HepG2 (cell line): Measurements from ENCODE around the gene ZBTB18. TPM values are rescaled to one million over a fixed set of nuclear protein-coding genes. Genes with fewer than 3 reads are reported as not detected.
A peak's percentile ranks its signal among the peaks of the same experiment; 100 is the strongest.

Source experiments
- BRCA1 ChIP-seq: sonication (generic); formaldehyde crosslinking; IDR thresholded peaks from 2 replicates; pipeline ENCODE4 v1.4.0; 2020; ENCODE audit warnings: missing genetic modification reagents
- GLMP ChIP-seq: sonication (generic); formaldehyde crosslinking; IDR thresholded peaks from 2 replicates; pipeline ENCODE4 v1.9.0; 2021; ENCODE audit warnings: missing genetic modification reagents, mild to moderate bottlenecking, borderline replicate concordance
- IKZF5 ChIP-seq: IDR thresholded peaks from 2 replicates; pipeline ENCODE4 v1.6.1; 2018; ENCODE audit warnings: missing genetic modification reagents, mild to moderate bottlenecking, missing compliant biosample characterization
- JDP2 ChIP-seq: sonication (generic); formaldehyde crosslinking; IDR thresholded peaks from 2 replicates; pipeline ENCODE4 v1.8.1; 2022; ENCODE audit warnings: missing genetic modification reagents, borderline replicate concordance
- KLF13 ChIP-seq: sonication (generic); formaldehyde crosslinking; IDR thresholded peaks from 2 replicates; pipeline ENCODE4 v1.4.0; 2020; ENCODE audit warnings: mild to moderate bottlenecking, missing genetic modification reagents
- LCORL ChIP-seq, 2 experiments: fragments of 450-650 bp in 1 of 2; sonication (generic) in 1 of 2; formaldehyde crosslinking in 1 of 2; IDR thresholded peaks; 2 replicates each; pipeline versions ENCODE4 v1.5.0 to v1.6.1; 2017 to 2020; ENCODE audit warnings: antibody characterized with exemption in 1 of 2, missing genetic modification reagents in 1 of 2
- MAF1 ChIP-seq: sonication (generic); formaldehyde crosslinking; IDR thresholded peaks from 2 replicates; pipeline ENCODE4 v1.5.0; 2020; ENCODE audit warnings: missing genetic modification reagents, borderline replicate concordance
- NONO ChIP-seq, 2 experiments: fragments of 450-650 bp in 1 of 2; sonication (generic) in 1 of 2; formaldehyde crosslinking in 1 of 2; IDR thresholded peaks in 1 of 2; conservative IDR thresholded peaks in 1 of 2; 2 replicates each; pipeline versions ENCODE4 v1.6.1 to v1.8.0; 2017 to 2022; ENCODE audit warnings: mild to moderate bottlenecking in 1 of 2, missing genetic modification reagents in 1 of 2, moderate library complexity in 1 of 2
- NR1H2 ChIP-seq: sonication (generic); formaldehyde crosslinking; IDR thresholded peaks from 2 replicates; pipeline ENCODE4 v1.8.1; 2022; ENCODE audit warnings: low read depth, missing genetic modification reagents, borderline replicate concordance
- NR2F1 ChIP-seq, 2 experiments: fragments of 450-650 bp in 1 of 2; formaldehyde crosslinking in 1 of 2; IDR thresholded peaks; 2 replicates each; pipeline versions ENCODE4 v1.5.0 to v1.6.1; 2016 to 2020; ENCODE audit warnings: mild to moderate bottlenecking in 1 of 2, missing compliant biosample characterization in 1 of 2, missing genetic modification reagents in 1 of 2, moderate library complexity in 1 of 2
- PAX8 ChIP-seq: sonication (generic); formaldehyde crosslinking; IDR thresholded peaks from 2 replicates; pipeline ENCODE4 v1.8.0; 2022; ENCODE audit warnings: mild to moderate bottlenecking, missing genetic modification reagents, borderline replicate concordance
- RARA ChIP-seq: IDR thresholded peaks from 2 replicates; pipeline ENCODE4 v1.6.1; 2016; ENCODE audit warnings: missing genetic modification reagents, missing compliant biosample characterization
- SOX6 ChIP-seq, 2 experiments: fragments of 450-650 bp in 1 of 2; sonication (generic) in 1 of 2; formaldehyde crosslinking in 1 of 2; IDR thresholded peaks; 2 replicates each; pipeline versions ENCODE4 v1.4.0 to v1.6.1; 2017 to 2020; ENCODE audit warnings: antibody characterized with exemption in 1 of 2, mild to moderate bottlenecking in 1 of 2, missing genetic modification reagents in 1 of 2
- ZBTB7B ChIP-seq: sonication (generic); formaldehyde crosslinking; IDR thresholded peaks from 2 replicates; pipeline ENCODE4 v1.4.0; 2020; ENCODE audit warnings: missing genetic modification reagents
- ZMYM3 ChIP-seq: sonication (generic); formaldehyde crosslinking; IDR thresholded peaks from 2 replicates; pipeline ENCODE4 v1.5.1; 2020; ENCODE audit warnings: mild to moderate bottlenecking, missing genetic modification reagents
- ZNF513 ChIP-seq: sonication (generic); formaldehyde crosslinking; conservative IDR thresholded peaks from 2 replicates; pipeline ENCODE4 v1.5.0; 2020; ENCODE audit warnings: missing genetic modification reagents
- ZNF629 ChIP-seq: sonication (generic); formaldehyde crosslinking; conservative IDR thresholded peaks from 2 replicates; pipeline ENCODE4 v1.5.0; 2020; ENCODE audit warnings: missing genetic modification reagents
- ZNF737 ChIP-seq: sonication (generic); formaldehyde crosslinking; IDR thresholded peaks from 2 replicates; pipeline ENCODE4 v1.5.0; 2020; ENCODE audit warnings: missing genetic modification reagents, mild to moderate bottlenecking, borderline replicate concordance
- ZNF792 ChIP-seq: IDR thresholded peaks from 2 replicates; pipeline ENCODE4 v1.6.1; 2016
- ZNF879 ChIP-seq: sonication (generic); formaldehyde crosslinking; IDR thresholded peaks from 2 replicates; pipeline ENCODE4 v1.8.1; 2023; ENCODE audit warnings: missing genetic modification reagents
- ZZZ3 ChIP-seq: sonication (generic); formaldehyde crosslinking; IDR thresholded peaks from 2 replicates; pipeline ENCODE4 v1.4.0; 2020; ENCODE audit warnings: missing genetic modification reagents, mild to moderate bottlenecking, borderline replicate concordance
- polyA plus RNA-seq, 8 experiments: library from polyadenylated mRNA; depleted of rRNA in 3 of 8; stranded (reverse) in 7 of 8; unstranded in 1 of 8; fragments of >200 nt; fragmentation: Illumina TruSeq in 4 of 8; extraction: Trizol in 4 of 8; gene quantifications; 2 replicates each; pipeline versions ENCODE4 v1.2.1 to v1.2.3, GENCODE V29; 2011 to 2016; ENCODE audit warnings: low read depth in 4 of 8, missing spikeins in 1 of 8, mixed read lengths in 1 of 8; ENCODE audit not compliant: insufficient read depth in 1 of 8
- total RNA-seq, 5 experiments: library from RNA; depleted of rRNA; stranded (reverse); fragments of >200 nt; fragmentation: Illumina TruSeq; extraction: Trizol; gene quantifications; 2 replicates each; pipeline ENCODE4 v1.2.3, GENCODE V29; 2016; ENCODE audit warnings: low read depth in 1 of 5

ZBTB18 gene
- total and polyA plus RNA-seq, 2 of the 13 experiments (the other 11 are each of a cell fraction or from before 2014, with no cell fraction given) = 3.1 to 4.3 TPM

- TF ChIP-seq IKZF5 (CRISPR knock-in tag) = no peak
- no peak for TF ChIP-seq SOX6 (IDR thresholded peaks at IDR 0.05)
- peak; percentile 13; the same call in 1 of the 2 replicates for TF ChIP-seq SOX6 (CRISPR knock-in tag; IDR thresholded peaks at IDR 0.05)
- no peak for TF ChIP-seq ZNF879 (CRISPR knock-in tag)
- 0 out of 4 replicates have a peak, but pooled peaks of 1 of the 2 experiments have one; percentile 6 for TF ChIP-seq NR2F1 (CRISPR knock-in tag; IDR thresholded peaks at IDR 0.05)
- no peak for TF ChIP-seq LCORL (IDR thresholded peaks at IDR 0.05)
- peak; percentile 35; the same call in 1 of the 2 replicates for TF ChIP-seq LCORL (CRISPR knock-in tag; IDR thresholded peaks at IDR 0.05)
- TF ChIP-seq NR1H2 (CRISPR knock-in tag) = no peak
- no peak for TF ChIP-seq ZNF737 (CRISPR knock-in tag)
- no peak for TF ChIP-seq ZNF792
- TF ChIP-seq KLF13 = no peak
- TF ChIP-seq GLMP (CRISPR knock-in tag) = no peak
- TF ChIP-seq BRCA1 (CRISPR knock-in tag) = no peak
- TF ChIP-seq ZZZ3 (CRISPR knock-in tag) = no peak
- TF ChIP-seq ZMYM3 (CRISPR knock-in tag) = 0 out of 2 replicates have a peak, but pooled peaks have one; percentile 23
- no peak for TF ChIP-seq ZBTB7B (CRISPR knock-in tag)
- 0 out of 2 replicates have a peak, but pooled peaks have one; percentile 23 for TF ChIP-seq RARA (CRISPR knock-in tag)
- TF ChIP-seq ZNF629 (CRISPR knock-in tag) = 0 out of 2 replicates have a peak, but pooled peaks have one; percentile 25
- TF ChIP-seq NONO (IDR thresholded peaks at IDR 0.05) = no peak
- no peak for TF ChIP-seq NONO (CRISPR knock-in tag; conservative IDR thresholded peaks at IDR 0.05)
- no peak for TF ChIP-seq ZNF513 (CRISPR knock-in tag)
- TF ChIP-seq PAX8 = no peak
- no peak for TF ChIP-seq MAF1 (CRISPR knock-in tag)
- TF ChIP-seq JDP2 (CRISPR knock-in tag) = no peak
Observed at GRCh38 chr1:244065063-244065793, 14.1 kb downstream of the ZBTB18 start (continued).
